ENCODE measurements around the gene AXIN1. TPM values are rescaled to one million over a fixed set of nuclear protein-coding genes. Genes with fewer than 3 reads are reported as not detected.

AXIN1 gene
- total and polyA plus RNA-seq, 2 donors (not counting 3 experiments of a cell fraction or from before 2014, with no cell fraction given) = 8.3 to 21.9 TPM

- CTCF ChIA-PET = no interaction called here
Measured at GRCh38 chr16:374616-374926, 22.0 kb upstream of the AXIN1 start.

GRCh38 chr16:373848-374615 is 21.5 kb upstream of the AXIN1 start:
- Histone ChIP-seq H3K27ac (ENCODE audit: insufficient read depth, low read depth, low read length) (no peak overlapping the region), H3K9me3 (replicated peaks; ENCODE audit: control insufficient read depth, insufficient read depth, low read length) (no peaks in the 10 kb centered on the region), H2AFZ (ENCODE audit: low read depth, low read length) (no peak overlapping the region), H4K20me1 (replicated peaks; ENCODE audit: control insufficient read depth, extremely low read depth, insufficient read depth, low read length) (no peaks in the 10 kb centered on the region), H3K9ac (replicated peaks; ENCODE audit: extremely low read depth, insufficient read depth, low read length) (no peak overlapping the region), H3K9me1 (replicated peaks; ENCODE audit: control insufficient read depth, extremely low read depth, insufficient read depth, low read length) (no peaks in the 10 kb centered on the region), H3K4me2 (ENCODE audit: insufficient read depth, low read length) (no peak overlapping the region), H3K4me3 (replicated peaks in 1 of 3; ENCODE audit: insufficient read depth in 1 of 3, low read depth in 1 of 3, low read length in 3 of 3) (no peak overlapping the region), H3K36me3 (ENCODE audit: control insufficient read depth in 2 of 2, extremely low read depth in 1 of 2, insufficient read depth in 2 of 2, low read length in 2 of 2) (peaks cover 7 to 50% of the 10 kb centered on the region in 2 experiments), H3K4me1 (ENCODE audit: control insufficient read depth, extremely low read depth, insufficient read depth, low read length) (peaks cover 8% of the 10 kb centered on the region), H3K79me2 (ENCODE audit: control insufficient read depth, insufficient read depth, low read length) (peaks cover 4% of the 10 kb centered on the region), H3K27me3 (ENCODE audit: control insufficient read depth in 2 of 2, insufficient read depth in 2 of 2, low read length in 2 of 2) (no peaks in the 10 kb centered on the region)
- BruUV-seq (replicated peaks) = no TSS peak
- dilution Hi-C loops (cut with MboI; ENCODE audit: extremely low pct_ligation_motif_present, low sequenced_read_pairs) = no loop called here
- DNase-seq (ENCODE audit: low read depth, low spot score) (no peak), FAIRE-seq (no peak)
- ChIA-PET CTCF (no interaction called here), POLR2A (no interaction called here)
- intact Hi-C loops (cut with micrococcal nuclease) = no loop called here
- no peak for TF ChIP-seq MAX (IDR thresholded peaks at IDR 0.05; ENCODE audit: insufficient read depth, insufficient read length)
- TF ChIP-seq JUN (IDR thresholded peaks at IDR 0.05; ENCODE audit: borderline replicate concordance, insufficient read depth, insufficient read length, low read depth) = no peak
- no peak for TF ChIP-seq GATA2 (IDR thresholded peaks at IDR 0.05; ENCODE audit: insufficient read depth, insufficient read length, low read depth, low read length)
- no peak for TF ChIP-seq MYC (IDR thresholded peaks at IDR 0.05; ENCODE audit: low read depth, low read length)
- TF ChIP-seq POLR2A (IDR thresholded peaks at IDR 0.05; ENCODE audit: low read depth, low read length) = no peak
- TF ChIP-seq CTCF (IDR thresholded peaks at IDR 0.05; ENCODE audit: extremely low read depth in 1 of 2, insufficient read depth in 1 of 2, low read depth in 1 of 2, low read length in 2 of 2) = no peak
- no peak for TF ChIP-seq POLR2AphosphoS5 (IDR thresholded peaks at IDR 0.05; ENCODE audit: insufficient read depth, low read depth, low read length)
- no peak for TF ChIP-seq FOS (IDR thresholded peaks at IDR 0.05; ENCODE audit: borderline replicate concordance, insufficient read depth, low read length)
- no peak for TF ChIP-seq EZH2 (IDR thresholded peaks at IDR 0.05; ENCODE audit: borderline replicate concordance, low read depth, low read length, severe bottlenecking)

More at GRCh38 chr16:374616-374926, 22.0 kb upstream of the AXIN1 start:
- Histone ChIP-seq H4K20me1 (replicated peaks; ENCODE audit: control insufficient read depth, extremely low read depth, insufficient read depth, low read length) (no peaks in the 10 kb centered on the region), H3K9ac (replicated peaks; ENCODE audit: extremely low read depth, insufficient read depth, low read length) (no peak overlapping the region), H3K79me2 (ENCODE audit: control insufficient read depth, insufficient read depth, low read length) (peaks cover 9% of the 10 kb centered on the region), H3K36me3 (ENCODE audit: control insufficient read depth in 2 of 2, extremely low read depth in 1 of 2, insufficient read depth in 2 of 2, low read length in 2 of 2) (peaks cover 7 to 48% of the 10 kb centered on the region in 2 experiments), H2AFZ (ENCODE audit: low read depth, low read length) (no peak overlapping the region), H3K27me3 (ENCODE audit: control insufficient read depth in 2 of 2, insufficient read depth in 2 of 2, low read length in 2 of 2) (no peaks in the 10 kb centered on the region), H3K9me3 (replicated peaks; ENCODE audit: control insufficient read depth, insufficient read depth, low read length) (no peaks in the 10 kb centered on the region), H3K27ac (ENCODE audit: insufficient read depth, low read depth, low read length) (no peak overlapping the region), H3K4me1 (ENCODE audit: control insufficient read depth, extremely low read depth, insufficient read depth, low read length) (peaks cover 8% of the 10 kb centered on the region), H3K9me1 (replicated peaks; ENCODE audit: control insufficient read depth, extremely low read depth, insufficient read depth, low read length) (no peaks in the 10 kb centered on the region), H3K4me2 (ENCODE audit: insufficient read depth, low read length) (no peak overlapping the region), H3K4me3 (replicated peaks in 1 of 3; ENCODE audit: insufficient read depth in 1 of 3, low read depth in 1 of 3, low read length in 3 of 3) (no peak overlapping the region)
- BruUV-seq (replicated peaks) = no TSS peak
- DNase-seq (ENCODE audit: low read depth, low spot score) = no peak
- intact Hi-C loops (cut with micrococcal nuclease) = no loop called here
- TF ChIP-seq EZH2 (IDR thresholded peaks at IDR 0.05; ENCODE audit: borderline replicate concordance, low read depth, low read length, severe bottlenecking) = no peak
- POLR2A ChIA-PET = no interaction called here
- dilution Hi-C loops (cut with MboI; ENCODE audit: extremely low pct_ligation_motif_present, low sequenced_read_pairs) = no loop called here
- FAIRE-seq = no peak

Data from endothelial cell of umbilical vein (primary cell).